ENCODE data around the gene UGCG.

Gene UGCG

GRCh38 chr9:111940697-111941096, 44.1 kb downstream of the UGCG start:
- peaks cover 2% of the 10 kb centered on the region; the same call in 1 of the 2 replicates for H3K36me3 ChIP-seq (ENCODE audit: insufficient read depth, low read length)
- H3K27me3 ChIP-seq (ENCODE audit: insufficient read depth, low read length, poor library complexity, severe bottlenecking) = no peaks in the 10 kb centered on the region
- no peak overlapping the region for H3K4me3 ChIP-seq (ENCODE audit: low read length, poor library complexity, severe bottlenecking)
- H3K9me2 ChIP-seq (replicated peaks; ENCODE audit: low read depth, low read length) = no peaks in the 10 kb centered on the region
- H3K9me3 ChIP-seq (ENCODE audit: insufficient read depth, low read depth, low read length) = no peaks in the 10 kb centered on the region
- no peaks in the 10 kb centered on the region for H3F3A ChIP-seq (ENCODE audit: low read depth)
- H3K9ac ChIP-seq (ENCODE audit: low read depth, low read length, poor library complexity, severe bottlenecking) = no peak overlapping the region
- H3K79me2 ChIP-seq (ENCODE audit: insufficient read depth, low read length) = no peaks in the 10 kb centered on the region
- peaks cover 13% of the 10 kb centered on the region for H3K4me1 ChIP-seq (ENCODE audit: insufficient read depth, low read length, poor library complexity, severe bottlenecking)
- no peaks in the 10 kb centered on the region for H4K20me1 ChIP-seq (ENCODE audit: insufficient read depth, low read length, poor library complexity, severe bottlenecking)
- H3K4me2 ChIP-seq (ENCODE audit: low read depth, low read length, poor library complexity, severe bottlenecking) = no peak overlapping the region
- TF ChIP-seq EZH2phosphoT487 (IDR thresholded peaks at IDR 0.05; ENCODE audit: borderline replicate concordance) = no peak
- TF ChIP-seq, protein P1, sequence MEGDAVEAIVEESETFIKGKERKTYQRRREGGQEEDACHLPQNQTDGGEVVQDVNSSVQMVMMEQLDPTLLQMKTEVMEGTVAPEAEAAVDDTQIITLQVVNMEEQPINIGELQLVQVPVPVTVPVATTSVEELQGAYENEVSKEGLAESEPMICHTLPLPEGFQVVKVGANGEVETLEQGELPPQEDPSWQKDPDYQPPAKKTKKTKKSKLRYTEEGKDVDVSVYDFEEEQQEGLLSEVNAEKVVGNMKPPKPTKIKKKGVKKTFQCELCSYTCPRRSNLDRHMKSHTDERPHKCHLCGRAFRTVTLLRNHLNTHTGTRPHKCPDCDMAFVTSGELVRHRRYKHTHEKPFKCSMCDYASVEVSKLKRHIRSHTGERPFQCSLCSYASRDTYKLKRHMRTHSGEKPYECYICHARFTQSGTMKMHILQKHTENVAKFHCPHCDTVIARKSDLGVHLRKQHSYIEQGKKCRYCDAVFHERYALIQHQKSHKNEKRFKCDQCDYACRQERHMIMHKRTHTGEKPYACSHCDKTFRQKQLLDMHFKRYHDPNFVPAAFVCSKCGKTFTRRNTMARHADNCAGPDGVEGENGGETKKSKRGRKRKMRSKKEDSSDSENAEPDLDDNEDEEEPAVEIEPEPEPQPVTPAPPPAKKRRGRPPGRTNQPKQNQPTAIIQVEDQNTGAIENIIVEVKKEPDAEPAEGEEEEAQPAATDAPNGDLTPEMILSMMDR (conservative IDR thresholded peaks at IDR 0.05; ENCODE audit: low read length) = no peak
- H2AFZ ChIP-seq (ENCODE audit: low read length) = no peak overlapping the region

- no peaks in the 10 kb centered on the region for H3K36me3 ChIP-seq (ENCODE audit: insufficient read depth, low read length)
- no peaks in the 10 kb centered on the region for H3F3A ChIP-seq (ENCODE audit: low read depth)
- H3K27me3 ChIP-seq (ENCODE audit: insufficient read depth, low read length, poor library complexity, severe bottlenecking) = no peaks in the 10 kb centered on the region
- no peaks in the 10 kb centered on the region for H3K9me2 ChIP-seq (replicated peaks; ENCODE audit: low read depth, low read length)
- no peak overlapping the region for H3K4me2 ChIP-seq (ENCODE audit: low read depth, low read length, poor library complexity, severe bottlenecking)
- H3K4me1 ChIP-seq (ENCODE audit: insufficient read depth, low read length, poor library complexity, severe bottlenecking) = peaks cover 5% of the 10 kb centered on the region
- no peak overlapping the region for H3K9ac ChIP-seq (ENCODE audit: low read depth, low read length, poor library complexity, severe bottlenecking)
- H3K79me2 ChIP-seq (ENCODE audit: insufficient read depth, low read length) = no peaks in the 10 kb centered on the region
- no peaks in the 10 kb centered on the region for H3K9me3 ChIP-seq (ENCODE audit: insufficient read depth, low read depth, low read length)
- no peak overlapping the region for H3K4me3 ChIP-seq (ENCODE audit: low read length, poor library complexity, severe bottlenecking)
- TF ChIP-seq EZH2phosphoT487 (IDR thresholded peaks at IDR 0.05; ENCODE audit: borderline replicate concordance) = no peak
- TF ChIP-seq, protein P1 (conservative IDR thresholded peaks at IDR 0.05; ENCODE audit: low read length) = no peak
- no peak overlapping the region for H2AFZ ChIP-seq (ENCODE audit: low read length)
- no peaks in the 10 kb centered on the region for H4K20me1 ChIP-seq (ENCODE audit: insufficient read depth, low read length, poor library complexity, severe bottlenecking)
These were observed 46.6 kb downstream of the UGCG start for GRCh38 chr9:111943200-111943599.

DNA sequence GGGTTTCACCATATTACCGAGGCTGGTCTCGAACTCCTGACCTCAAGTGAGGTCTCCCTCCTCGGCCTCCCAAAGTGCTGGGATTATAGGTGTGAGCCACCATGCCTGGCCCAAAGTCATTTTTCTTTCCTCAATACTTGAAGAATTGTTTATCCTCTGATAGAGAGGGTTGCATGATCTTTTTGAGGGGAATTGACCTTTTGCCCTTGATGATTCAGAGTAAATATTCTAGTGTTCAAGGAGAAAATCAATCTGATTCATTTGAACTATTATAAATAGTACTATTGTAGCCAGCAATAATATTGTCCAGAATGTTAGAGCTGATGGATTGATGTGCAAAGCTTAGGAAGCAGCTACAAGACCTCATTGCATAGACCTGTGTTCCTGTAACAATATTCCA, 47.1 kb downstream of the UGCG start:
- H3K9ac ChIP-seq (ENCODE audit: low read depth, low read length, poor library complexity, severe bottlenecking) = no peak overlapping the region
- H3K36me3 ChIP-seq (ENCODE audit: insufficient read depth, low read length) = no peaks in the 10 kb centered on the region
- no peaks in the 10 kb centered on the region for H3K9me2 ChIP-seq (replicated peaks; ENCODE audit: low read depth, low read length)
- TF ChIP-seq, protein P1 (conservative IDR thresholded peaks at IDR 0.05; ENCODE audit: low read length) = no peak
- no peak for TF ChIP-seq EZH2phosphoT487 (IDR thresholded peaks at IDR 0.05; ENCODE audit: borderline replicate concordance)
- H3K4me3 ChIP-seq (ENCODE audit: low read length, poor library complexity, severe bottlenecking) = no peak overlapping the region
- H3K4me1 ChIP-seq (ENCODE audit: insufficient read depth, low read length, poor library complexity, severe bottlenecking) = no peaks in the 10 kb centered on the region
- H3K27me3 ChIP-seq (ENCODE audit: insufficient read depth, low read length, poor library complexity, severe bottlenecking) = no peaks in the 10 kb centered on the region
- H3K79me2 ChIP-seq (ENCODE audit: insufficient read depth, low read length) = no peaks in the 10 kb centered on the region
- no peaks in the 10 kb centered on the region for H4K20me1 ChIP-seq (ENCODE audit: insufficient read depth, low read length, poor library complexity, severe bottlenecking)
- no peak overlapping the region for H2AFZ ChIP-seq (ENCODE audit: low read length)
- no peaks in the 10 kb centered on the region for H3K9me3 ChIP-seq (ENCODE audit: insufficient read depth, low read depth, low read length)
- H3K4me2 ChIP-seq (ENCODE audit: low read depth, low read length, poor library complexity, severe bottlenecking) = no peak overlapping the region
- no peaks in the 10 kb centered on the region for H3F3A ChIP-seq (ENCODE audit: low read depth)
